ENCODE data around the gene C6orf89.

The C6orf89 gene

GRCh38 chr6:36975231-36976006, 89.7 kb downstream of the C6orf89 start:
- peaks cover 38% of the 10 kb centered on the region for H3K36me3 ChIP-seq (ENCODE audit: insufficient read depth, low read length)
- H3K9ac ChIP-seq (ENCODE audit: low read depth, low read length): no peak overlapping the region
- H3K4me1 ChIP-seq (ENCODE audit: insufficient read depth, low read length): peaks cover 3% of the 10 kb centered on the region; the same call in 1 of the 2 replicates
- H3K9me3 ChIP-seq (ENCODE audit: control insufficient read depth, insufficient read depth, low read length): no peaks in the 10 kb centered on the region

GRCh38 chr6:36976007-36976264, 90.2 kb downstream of the C6orf89 start:
- H3K9ac ChIP-seq (ENCODE audit: low read depth, low read length): no peak overlapping the region
- no peaks in the 10 kb centered on the region for H3K9me3 ChIP-seq (ENCODE audit: control insufficient read depth, insufficient read depth, low read length)
- peaks cover 3% of the 10 kb centered on the region; the same call in 1 of the 2 replicates for H3K4me1 ChIP-seq (ENCODE audit: insufficient read depth, low read length)
- H3K36me3 ChIP-seq (ENCODE audit: insufficient read depth, low read length): peaks cover 35% of the 10 kb centered on the region

DNA sequence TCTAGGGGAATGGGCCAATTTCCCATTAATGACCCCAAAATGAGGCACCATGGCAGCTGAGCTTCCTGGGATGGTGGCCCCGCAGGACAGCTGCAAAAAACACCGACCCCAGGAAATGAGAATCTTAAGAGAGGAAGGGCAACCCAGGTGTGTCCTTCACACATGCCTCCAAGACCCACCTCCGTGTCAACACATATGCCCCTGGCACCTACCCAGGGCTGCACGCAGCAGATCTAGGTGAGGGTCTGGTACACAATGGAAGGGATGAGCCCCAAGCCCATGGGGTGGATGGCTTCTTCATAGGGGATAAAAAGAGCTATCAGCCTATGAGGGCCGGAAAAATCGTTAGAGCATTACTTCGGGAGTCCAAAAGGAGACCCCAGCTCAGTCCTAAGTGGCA, 90.8 kb downstream of the C6orf89 start:
- peaks cover 7% of the 10 kb centered on the region for H3K4me1 ChIP-seq (ENCODE audit: insufficient read depth, low read length)
- H3K9ac ChIP-seq (ENCODE audit: low read depth, low read length): no peak overlapping the region
- H3K9me3 ChIP-seq (ENCODE audit: control insufficient read depth, insufficient read depth, low read length): no peaks in the 10 kb centered on the region
- H3K36me3 ChIP-seq (ENCODE audit: insufficient read depth, low read length): peaks cover 30% of the 10 kb centered on the region

DNA sequence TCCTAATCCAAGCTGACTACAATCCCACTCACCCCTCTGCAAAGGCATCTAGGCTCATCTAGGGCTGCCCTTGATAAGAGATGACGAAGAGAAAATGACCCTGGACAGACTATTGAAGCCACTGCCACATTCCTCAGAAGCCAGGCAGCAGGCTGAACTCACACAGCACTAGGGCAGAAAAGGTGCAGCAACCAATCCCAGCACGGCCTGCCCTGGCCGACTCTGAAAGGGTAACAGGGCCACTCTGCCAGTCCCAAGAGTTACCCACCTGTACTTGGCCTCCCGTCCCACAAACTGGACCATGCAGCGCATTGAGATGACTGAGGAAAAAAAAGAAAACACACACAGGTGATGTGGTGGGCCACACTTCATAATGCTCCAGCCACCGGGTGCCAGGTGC, 91.2 kb downstream of the C6orf89 start:
- peaks cover 26% of the 10 kb centered on the region for H3K36me3 ChIP-seq (ENCODE audit: insufficient read depth, low read length)
- H3K9me3 ChIP-seq (ENCODE audit: control insufficient read depth, insufficient read depth, low read length): no peaks in the 10 kb centered on the region
- no peak overlapping the region for H3K9ac ChIP-seq (ENCODE audit: low read depth, low read length)
- peaks cover 11% of the 10 kb centered on the region for H3K4me1 ChIP-seq (ENCODE audit: insufficient read depth, low read length)

DNA sequence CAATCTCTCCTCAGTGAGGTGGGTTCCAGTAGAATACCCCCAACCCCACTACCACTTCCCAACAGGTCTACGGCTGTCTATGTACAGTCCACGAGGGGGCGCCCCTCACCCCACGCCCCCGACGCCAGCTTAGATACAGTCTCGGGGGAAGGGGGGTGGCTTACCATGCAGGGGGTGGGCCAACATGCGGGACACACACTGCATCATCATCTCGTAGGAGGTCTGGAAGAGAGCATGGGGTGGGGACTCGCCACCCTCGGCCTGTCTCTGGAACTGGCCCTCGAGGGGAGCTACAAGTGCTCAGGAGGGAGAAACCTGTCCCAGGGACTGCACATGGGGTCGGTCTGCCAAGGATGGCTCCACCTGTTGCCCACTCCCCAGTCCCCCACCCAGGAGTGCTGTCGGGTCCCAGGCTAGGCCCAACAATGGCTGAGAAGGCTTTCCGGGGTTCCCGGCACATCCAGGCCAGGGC, 91.8 kb downstream of the C6orf89 start:
- H3K9me3 ChIP-seq (ENCODE audit: control insufficient read depth, insufficient read depth, low read length): no peaks in the 10 kb centered on the region
- no peak overlapping the region for H3K9ac ChIP-seq (ENCODE audit: low read depth, low read length)
- H3K36me3 ChIP-seq (ENCODE audit: insufficient read depth, low read length): peaks cover 23% of the 10 kb centered on the region
- peaks cover 13% of the 10 kb centered on the region for H3K4me1 ChIP-seq (ENCODE audit: insufficient read depth, low read length)

All from ES-I3 (cell line).